Panc1 (cell line): ENCODE measurements around the gene AIMP2. TPM values are rescaled to one million over a fixed set of nuclear protein-coding genes. Genes with fewer than 3 reads are reported as not detected.

Experiments
- ATAC-seq: fragments of 200-7000 bp; cut with Tn5 transposase; 2 replicates; pipeline ENCODE4 v1.9.1; 2020; ENCODE audit warnings: mild to moderate bottlenecking, moderate library complexity
- BruUV-seq: library from RNA; stranded (reverse); fragments of 400-500 nt; replicated peaks from 2 replicates; lab custom pipeline; 2021; lab: Mats Ljungman, UMichigan
- CTCF ChIA-PET: fragments of 300-600 bp; sonication (Branson Sonifier 250); formaldehyde crosslinking; loops from one replicate; lab custom pipeline; 2022; ENCODE audit warnings: antibody characterized with exemption; lab: Charles Lee
- POLR2A ChIA-PET: fragments of 300-600 bp; sonication (Branson Sonifier 250); formaldehyde crosslinking; loops from one replicate; lab custom pipeline; 2022; ENCODE audit warnings: antibody characterized with exemption; lab: Charles Lee
- DNase-seq: peaks from one replicate; pipeline ENCODE4 v3.0.0-alpha.2; 2010; ENCODE audit warnings: low read depth, low spot score
- H3K27ac ChIP-seq: 2 replicates; pipeline ENCODE4 v1.5.1; 2011; ENCODE audit warnings: mild to moderate bottlenecking, low read length, inconsistent platforms
- H3K27me3 ChIP-seq: fragments of 200-500 bp; sonication (Bioruptor generic); 2 replicates; pipeline ENCODE4 v1.6.0; 2014; ENCODE audit warnings: low read length, inconsistent platforms; ENCODE audit not compliant: control insufficient read depth, insufficient read depth
- H3K36me3 ChIP-seq: fragments of 200-500 bp; sonication (Bioruptor generic); 2 replicates; pipeline ENCODE4 v1.5.1; 2014; ENCODE audit warnings: inconsistent platforms, mild to moderate bottlenecking, low read length, moderate library complexity; ENCODE audit not compliant: control insufficient read depth, insufficient read depth
- H3K4me1 ChIP-seq: 2 replicates; pipeline ENCODE4 v1.5.1; 2011; ENCODE audit warnings: inconsistent platforms, mild to moderate bottlenecking, low read length, moderate library complexity; ENCODE audit not compliant: control insufficient read depth, insufficient read depth
- H3K4me3 ChIP-seq, 2 experiments: 2 replicates each; pipeline ENCODE4 v1.5.1; 2011 to 2012; ENCODE audit warnings: low read depth in 2 of 2, low read length in 2 of 2, mild to moderate bottlenecking in 2 of 2, inconsistent platforms in 1 of 2, moderate library complexity in 1 of 2
- H3K9me3 ChIP-seq: fragments of 200-500 bp; sonication (Bioruptor generic); 2 replicates; pipeline ENCODE4 v1.5.1; 2014; ENCODE audit warnings: low read depth, mild to moderate bottlenecking, inconsistent platforms, low read length, moderate library complexity; ENCODE audit not compliant: control insufficient read depth, insufficient read depth
- CTCF ChIP-seq: fragments of 450-650 bp; IDR thresholded peaks from 2 replicates; pipeline ENCODE4 v1.5.1; 2017; ENCODE audit warnings: mild to moderate bottlenecking
- POLR2AphosphoS5 ChIP-seq: IDR thresholded peaks from 2 replicates; pipeline ENCODE4 v1.6.1; 2012; ENCODE audit warnings: mild to moderate bottlenecking, low read depth, low read length, moderate library complexity
- REST ChIP-seq, 2 experiments: IDR thresholded peaks; 2 replicates each; pipeline ENCODE4 v1.6.1; 2011 to 2012; ENCODE audit warnings: low read depth in 2 of 2, control low read depth in 1 of 2, low read length in 1 of 2, mild to moderate bottlenecking in 1 of 2, moderate library complexity in 1 of 2; ENCODE audit not compliant: insufficient read depth in 1 of 2
- SIN3A ChIP-seq: IDR thresholded peaks from 2 replicates; pipeline ENCODE4 v1.6.1; 2012; ENCODE audit warnings: low read depth, mild to moderate bottlenecking, low read length, moderate library complexity, borderline replicate concordance; ENCODE audit not compliant: insufficient read depth
- TCF7L2 ChIP-seq: IDR thresholded peaks from 2 replicates; pipeline ENCODE4 v1.6.1; 2011; ENCODE audit warnings: mild to moderate bottlenecking, low read depth, low read length, inconsistent platforms
- in situ Hi-C: cut with HindIII; loops from 2 replicates; pipeline ENCODE4 v1.10.0; 2016; ENCODE audit warnings: low sequenced_read_pairs, low pct_unique_long_range_greater_than_20kb
- intact Hi-C: fragments of 100-400 bp; cut with micrococcal nuclease; formaldehyde crosslinking; loops from one replicate; pipeline ENCODE4 v1.10.0; 2022; ENCODE audit not compliant: unreplicated experiment
- total RNA-seq: library from RNA; stranded (reverse); gene quantifications from one replicate; pipeline ENCODE4 v1.2.1, GENCODE V29; 2021; ENCODE audit not compliant: unreplicated experiment

AIMP2 gene
- total RNA-seq, 1 experiment from 2014 or later: 126 TPM

GRCh38 chr7:6032641-6033040, 23.6 kb downstream of the AIMP2 start:
- no peak for ATAC-seq
- no peak overlapping the region for H3K4me3 ChIP-seq
- no peak for DNase-seq
- no peak overlapping the region for H3K27ac ChIP-seq
- no peaks in the 10 kb centered on the region for H3K27me3 ChIP-seq
- H3K4me1 ChIP-seq: no peaks in the 10 kb centered on the region
- intact Hi-C loops (no loop called here), in situ Hi-C loops (no loop called here)
- no TSS peak for BruUV-seq
- no peak for TF ChIP-seq REST (IDR thresholded peaks at IDR 0.05; ENCODE audit: insufficient read depth in 1 of 2, low read depth in 2 of 2, low read length in 1 of 2)
- no peak for TF ChIP-seq TCF7L2
- no peak for TF ChIP-seq SIN3A
- TF ChIP-seq CTCF: no peak
- no peak for TF ChIP-seq POLR2AphosphoS5
- no peaks in the 10 kb centered on the region for H3K9me3 ChIP-seq
- CTCF ChIA-PET: no interaction called here
- POLR2A ChIA-PET: interaction anchor here (0.5 kb wide), 1 partner anchor 23 kb away, joined by 3 read pairs; no protein-coding TSS in a partner anchor
- peaks cover 19% of the 10 kb centered on the region for H3K36me3 ChIP-seq

- Histone ChIP-seq H3K27me3 (no peaks in the 10 kb centered on the region), H3K27ac (no peak overlapping the region), H3K36me3 (peaks cover 26% of the 10 kb centered on the region), H3K4me1 (no peaks in the 10 kb centered on the region), H3K4me3 (no peak overlapping the region), H3K9me3 (no peaks in the 10 kb centered on the region)
- no TSS peak for BruUV-seq
- TF ChIP-seq CTCF: no peak
- no peak for TF ChIP-seq REST (IDR thresholded peaks at IDR 0.05; ENCODE audit: insufficient read depth in 1 of 2, low read depth in 2 of 2, low read length in 1 of 2)
- no peak for TF ChIP-seq POLR2AphosphoS5
- TF ChIP-seq SIN3A: no peak
- TF ChIP-seq TCF7L2: no peak
- POLR2A ChIA-PET: interaction anchor here (0.5 kb wide), 1 partner anchor 64 kb away, joined by 11 read pairs; no protein-coding TSS in a partner anchor
- DNase-seq (no peak), ATAC-seq (no peak)
- in situ Hi-C loops (no loop called here), intact Hi-C loops (no loop called here)
- CTCF ChIA-PET: no interaction called here
Observed at GRCh38 chr7:6035165-6035564, 26.1 kb downstream of the AIMP2 start.
